Endothelial cell of umbilical vein (primary cell): ENCODE measurements around the gene NALCN. TPM values are rescaled to one million over a fixed set of nuclear protein-coding genes. Genes with fewer than 3 reads are reported as not detected.

Experiments
- BruUV-seq: library from RNA; stranded (reverse); fragments of 400-500 nt; replicated peaks from 2 replicates; lab custom pipeline; 2021; lab: Mats Ljungman, UMichigan
- CTCF ChIA-PET: fragments of 300-600, 350-600 bp; sonication (Branson Sonifier 250); formaldehyde crosslinking; loops from one replicate; lab custom pipeline; 2021; ENCODE audit warnings: antibody characterized with exemption, inconsistent platforms; lab: Charles Lee
- POLR2A ChIA-PET: fragments of 300-600, 350-600 bp; sonication (Branson Sonifier 250); formaldehyde crosslinking; loops from one replicate; lab custom pipeline; 2021; ENCODE audit warnings: antibody characterized with exemption, inconsistent platforms; lab: Charles Lee
- DNase-seq: peaks from one replicate; pipeline ENCODE4 v3.0.0-alpha.2; 2011; ENCODE audit warnings: low read depth, low spot score
- FAIRE-seq: peaks from 2 replicates; lab custom pipeline; 2011; peaks lifted over from hg19 to GRCh38; lab: Jason Lieb, UNC
- H2AFZ ChIP-seq: 2 replicates; pipeline ENCODE4 v1.6.0; 2012; ENCODE audit warnings: low read depth, low read length, control low read depth, inconsistent platforms
- H3K27ac ChIP-seq: 2 replicates; pipeline ENCODE4 v1.5.1; 2011; ENCODE audit warnings: low read depth, mild to moderate bottlenecking, control low read depth, low read length, moderate library complexity; ENCODE audit not compliant: insufficient read depth
- H3K27me3 ChIP-seq, 2 experiments: 2 replicates each; pipeline versions ENCODE4 v1.6.0 to v1.6.1; 2011; ENCODE audit warnings: low read length in 2 of 2, mixed read lengths in 1 of 2; ENCODE audit not compliant: control insufficient read depth in 2 of 2, insufficient read depth in 2 of 2
- H3K36me3 ChIP-seq, 2 experiments: 2 replicates in 1 of 2; 3 replicates in 1 of 2; pipeline ENCODE4 v1.5.1; 2011; ENCODE audit warnings: low read length in 2 of 2, mild to moderate bottlenecking in 1 of 2, moderate library complexity in 1 of 2; ENCODE audit not compliant: control insufficient read depth in 2 of 2, insufficient read depth in 2 of 2; ENCODE audit errors: extremely low read depth in 1 of 2
- H3K4me1 ChIP-seq: 3 replicates; pipeline ENCODE4 v1.5.1; 2011; ENCODE audit warnings: mild to moderate bottlenecking, low read length; ENCODE audit not compliant: control insufficient read depth, insufficient read depth; ENCODE audit errors: extremely low read depth
- H3K4me2 ChIP-seq: 2 replicates; pipeline ENCODE4 v1.6.1; 2011; ENCODE audit warnings: low read length, control low read depth, mixed read lengths; ENCODE audit not compliant: insufficient read depth
- H3K4me3 ChIP-seq, 3 experiments: fragments of 200-600 bp in 1 of 3; sonication (generic), shearing (Covaris generic) in 1 of 3; replicated peaks in 1 of 3; 2 replicates each; pipeline ENCODE4 v1.5.1; 2011 to 2016; ENCODE audit warnings: control low read depth in 3 of 3, low read length in 3 of 3, mild to moderate bottlenecking in 2 of 3, inconsistent platforms in 1 of 3, low read depth in 1 of 3, moderate library complexity in 1 of 3; ENCODE audit not compliant: insufficient read depth in 1 of 3
- H3K79me2 ChIP-seq: 2 replicates; pipeline ENCODE4 v1.6.0; 2012; ENCODE audit warnings: low read length, inconsistent platforms; ENCODE audit not compliant: control insufficient read depth, insufficient read depth
- H3K9ac ChIP-seq: replicated peaks from 2 replicates; pipeline ENCODE3; 2011; ENCODE audit warnings: low read length, control low read depth; ENCODE audit not compliant: insufficient read depth; ENCODE audit errors: extremely low read depth
- H3K9me1 ChIP-seq: replicated peaks from 3 replicates; pipeline ENCODE4 v1.6.0; 2011; ENCODE audit warnings: mild to moderate bottlenecking, low read length; ENCODE audit not compliant: control insufficient read depth, insufficient read depth; ENCODE audit errors: extremely low read depth
- H3K9me3 ChIP-seq: replicated peaks from 2 replicates; pipeline ENCODE4 v1.5.1; 2012; ENCODE audit warnings: low read length, inconsistent platforms; ENCODE audit not compliant: control insufficient read depth, insufficient read depth
- H4K20me1 ChIP-seq: replicated peaks from 2 replicates; pipeline ENCODE3; 2011; ENCODE audit warnings: mild to moderate bottlenecking, low read length; ENCODE audit not compliant: control insufficient read depth, insufficient read depth; ENCODE audit errors: extremely low read depth
- CTCF ChIP-seq, 2 donors: IDR thresholded peaks; 1 replicate in 1 of 2; 2 replicates in 1 of 2; pipeline ENCODE4 v1.5.1; 2011; ENCODE audit warnings: low read length in 2 of 2, mild to moderate bottlenecking in 2 of 2, moderate library complexity in 2 of 2, control low read depth in 1 of 2, inconsistent platforms in 1 of 2, low read depth in 1 of 2; ENCODE audit not compliant: insufficient read depth in 1 of 2; ENCODE audit errors: extremely low read depth in 1 of 2
- FOS ChIP-seq: IDR thresholded peaks from 2 replicates; pipeline ENCODE4 v1.6.1; 2011; ENCODE audit warnings: mild to moderate bottlenecking, low read length, moderate library complexity, borderline replicate concordance; ENCODE audit not compliant: insufficient read depth
- GATA2 ChIP-seq: IDR thresholded peaks from 2 replicates; pipeline ENCODE4 v1.7.0; 2011; ENCODE audit warnings: low read depth, mild to moderate bottlenecking, moderate library complexity, mixed read lengths, low read length; ENCODE audit not compliant: insufficient read length, insufficient read depth
- JUN ChIP-seq: IDR thresholded peaks from 2 replicates; pipeline ENCODE4 v1.6.1; 2011; ENCODE audit warnings: borderline replicate concordance, low read depth; ENCODE audit not compliant: insufficient read length, insufficient read depth
- MAX ChIP-seq: IDR thresholded peaks from 2 replicates; pipeline ENCODE4 v1.6.1; 2011; ENCODE audit not compliant: insufficient read depth, insufficient read length
- dilution Hi-C: fragments of 300-500 bp; cut with MboI; formaldehyde crosslinking; loops from one replicate; pipeline ENCODE4 v1.15.0; 2019; ENCODE audit warnings: low sequenced_read_pairs; ENCODE audit not compliant: extremely low pct_ligation_motif_present
- intact Hi-C: fragments of 100-400 bp; cut with micrococcal nuclease; formaldehyde crosslinking; loops from one replicate; pipeline ENCODE4 v1.10.0; 2022
- polyA plus RNA-seq, 4 experiments: library from polyadenylated mRNA; depleted of rRNA in 3 of 4; stranded (reverse) in 3 of 4; unstranded in 1 of 4; fragments of >200 nt; gene quantifications; 2 replicates each; pipeline versions ENCODE4 v1.2.1 to v1.2.3, GENCODE V29; 2011 to 2012; ENCODE audit warnings: missing spikeins in 1 of 4
- total RNA-seq: library from RNA; stranded (reverse); gene quantifications from 2 replicates; pipeline ENCODE4 v1.2.3, GENCODE V29; 2021

The NALCN gene
- total and polyA plus RNA-seq, 2 donors (not counting 3 experiments of a cell fraction or from before 2014, with no cell fraction given) = 3.3 to 4.4 TPM

GRCh38 chr13:101157261-101157660 lies 259.0 kb downstream of the NALCN start:
- CTCF ChIA-PET = interaction anchor here (0.6 to 3.1 kb wide), 5 partner anchors 13 to 332 kb away, joined by 3 to 10 read pairs (median 3); no protein-coding TSS in a partner anchor
- TF ChIP-seq JUN (no peak), MAX (no peak), GATA2 (no peak), FOS (no peak), CTCF (IDR thresholded peaks at IDR 0.05; ENCODE audit: extremely low read depth in 1 of 2, insufficient read depth in 1 of 2, low read depth in 1 of 2, low read length in 2 of 2) (no peak)

More at GRCh38 chr13:101157261-101157660, 259.0 kb downstream of the NALCN start:
- DNase-seq (no peak), FAIRE-seq (no peak)
- Histone ChIP-seq H4K20me1 (no peaks in the 10 kb centered on the region), H3K4me3 (no peak overlapping the region), H3K9me1 (no peaks in the 10 kb centered on the region), H3K9ac (no peak overlapping the region), H3K27ac (no peak overlapping the region), H3K9me3 (no peaks in the 10 kb centered on the region), H3K4me1 (no peaks in the 10 kb centered on the region), H3K4me2 (no peak overlapping the region), H2AFZ (no peak overlapping the region), H3K36me3 (no peaks in the 10 kb centered on the region), H3K27me3 (no peaks in the 10 kb centered on the region), H3K79me2 (no peaks in the 10 kb centered on the region)
- no TSS peak for BruUV-seq
- intact Hi-C loops = no loop called here
- dilution Hi-C loops = no loop called here
- POLR2A ChIA-PET = no interaction called here
